Suprapubic skin (tissue), 4 donors: ENCODE data around the gene NAA80. TPM values are rescaled to one million over a fixed set of nuclear protein-coding genes. Genes with fewer than 3 reads are reported as not detected.

Experiments
- DNase-seq, 2 donors: peaks; one replicate each; pipeline ENCODE4 v3.0.0-alpha.2; 2019; ENCODE audit warnings: low spot score in 2 of 2
- H3K27ac ChIP-seq: fragments of 200-600 bp; sonication (generic); one replicate; pipeline ENCODE4 v1.5.1; 2019
- H3K27me3 ChIP-seq: fragments of 200-600 bp; sonication (generic); one replicate; pipeline ENCODE4 v1.5.1; 2019
- H3K36me3 ChIP-seq: fragments of 200-600 bp; sonication (generic); one replicate; pipeline ENCODE4 v1.5.1; 2019
- H3K4me1 ChIP-seq: fragments of 200-600 bp; sonication (generic); one replicate; pipeline ENCODE4 v1.5.1; 2019
- H3K4me3 ChIP-seq: fragments of 200-600 bp; sonication (generic); one replicate; pipeline ENCODE4 v1.5.1; 2019; ENCODE audit warnings: mild to moderate bottlenecking
- H3K9me3 ChIP-seq: fragments of 200-600 bp; sonication (generic); one replicate; pipeline ENCODE4 v1.5.1; 2019
- EP300 ChIP-seq: sonication (generic); formaldehyde crosslinking; IDR thresholded peaks from one replicate; pipeline ENCODE4 v1.6.1; 2017; ENCODE audit warnings: antibody characterized with exemption
- POLR2A ChIP-seq, 2 donors: fragments of 450-650 bp; IDR thresholded peaks; one replicate each; pipeline ENCODE4 v1.6.1; 2017; ENCODE audit warnings: antibody characterized with exemption in 2 of 2, mild to moderate bottlenecking in 2 of 2, moderate library complexity in 2 of 2
- POLR2AphosphoS5 ChIP-seq, 3 donors: sonication (generic); formaldehyde crosslinking; IDR thresholded peaks; one replicate each; pipeline ENCODE4 v1.6.1; 2017; ENCODE audit warnings: antibody characterized with exemption in 3 of 3
- WGBS: methylation state at CpG from one replicate; pipeline ENCODE4 v1.1.5; 2018; 5-methylcytosine and 5-hydroxymethylcytosine counted together
- total RNA-seq, 4 donors: library from RNA; depleted of rRNA; stranded (reverse); fragments of >200 nt; gene quantifications; one replicate each; pipeline ENCODE4 v1.1.0, GENCODE V29; 2016
- TF ChIP-seq, protein P1 (sequence below), 2 donors: fragments of 200-600 bp in 1 of 2; fragments of 450-650 bp in 1 of 2; sonication (generic) in 1 of 2; IDR thresholded peaks; one replicate each; pipeline ENCODE4 v1.5.1; 2016 to 2019; ENCODE audit warnings: antibody characterized with exemption in 2 of 2, mild to moderate bottlenecking in 1 of 2, moderate library complexity in 1 of 2

Gene NAA80
- total RNA-seq, 4 donors from 2014 or later, result 19.5 to 23.4 (median 20.3) TPM

DNA sequence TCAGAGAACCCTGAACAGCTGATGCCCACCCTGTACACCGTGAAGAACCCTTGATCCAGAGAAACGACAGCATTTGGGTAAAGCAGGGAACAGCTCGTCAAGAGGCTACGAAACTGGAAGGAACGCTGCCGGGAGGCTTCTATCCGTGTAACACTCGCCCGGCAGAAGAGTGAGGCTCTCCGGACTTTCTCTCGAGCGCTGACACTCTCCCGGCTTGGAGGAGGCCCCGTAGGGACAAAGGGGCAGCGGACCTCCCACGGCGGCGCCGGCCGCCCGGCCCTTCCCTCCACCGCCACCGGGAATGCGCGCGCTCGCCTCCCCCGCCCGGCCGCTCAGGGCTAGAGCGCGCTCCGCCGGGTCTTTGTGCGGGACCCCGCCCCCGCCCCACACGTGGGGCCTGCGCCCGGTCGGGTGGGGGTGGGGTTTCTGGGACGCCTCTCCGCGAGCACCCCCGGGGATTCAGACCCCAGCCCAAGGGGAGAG, 21.7 kb upstream of the NAA80 start:
- Histone ChIP-seq H3K36me3 (peaks cover 28% of the 10 kb centered on the region), H3K4me1 (peaks cover 85% of the 10 kb centered on the region), H3K27me3 (no peaks in the 10 kb centered on the region), H3K4me3 (peak overlapping the region; percentile 93), H3K9me3 (no peaks in the 10 kb centered on the region), H3K27ac (peak overlapping the region; percentile 96)
- DNase-seq, result no peak
- 0% methylated on average over 6 of the region's 45 CpGs for WGBS
- TF ChIP-seq, protein P1, sequence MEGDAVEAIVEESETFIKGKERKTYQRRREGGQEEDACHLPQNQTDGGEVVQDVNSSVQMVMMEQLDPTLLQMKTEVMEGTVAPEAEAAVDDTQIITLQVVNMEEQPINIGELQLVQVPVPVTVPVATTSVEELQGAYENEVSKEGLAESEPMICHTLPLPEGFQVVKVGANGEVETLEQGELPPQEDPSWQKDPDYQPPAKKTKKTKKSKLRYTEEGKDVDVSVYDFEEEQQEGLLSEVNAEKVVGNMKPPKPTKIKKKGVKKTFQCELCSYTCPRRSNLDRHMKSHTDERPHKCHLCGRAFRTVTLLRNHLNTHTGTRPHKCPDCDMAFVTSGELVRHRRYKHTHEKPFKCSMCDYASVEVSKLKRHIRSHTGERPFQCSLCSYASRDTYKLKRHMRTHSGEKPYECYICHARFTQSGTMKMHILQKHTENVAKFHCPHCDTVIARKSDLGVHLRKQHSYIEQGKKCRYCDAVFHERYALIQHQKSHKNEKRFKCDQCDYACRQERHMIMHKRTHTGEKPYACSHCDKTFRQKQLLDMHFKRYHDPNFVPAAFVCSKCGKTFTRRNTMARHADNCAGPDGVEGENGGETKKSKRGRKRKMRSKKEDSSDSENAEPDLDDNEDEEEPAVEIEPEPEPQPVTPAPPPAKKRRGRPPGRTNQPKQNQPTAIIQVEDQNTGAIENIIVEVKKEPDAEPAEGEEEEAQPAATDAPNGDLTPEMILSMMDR (IDR thresholded peaks at IDR 0.05), result no peak

DNA sequence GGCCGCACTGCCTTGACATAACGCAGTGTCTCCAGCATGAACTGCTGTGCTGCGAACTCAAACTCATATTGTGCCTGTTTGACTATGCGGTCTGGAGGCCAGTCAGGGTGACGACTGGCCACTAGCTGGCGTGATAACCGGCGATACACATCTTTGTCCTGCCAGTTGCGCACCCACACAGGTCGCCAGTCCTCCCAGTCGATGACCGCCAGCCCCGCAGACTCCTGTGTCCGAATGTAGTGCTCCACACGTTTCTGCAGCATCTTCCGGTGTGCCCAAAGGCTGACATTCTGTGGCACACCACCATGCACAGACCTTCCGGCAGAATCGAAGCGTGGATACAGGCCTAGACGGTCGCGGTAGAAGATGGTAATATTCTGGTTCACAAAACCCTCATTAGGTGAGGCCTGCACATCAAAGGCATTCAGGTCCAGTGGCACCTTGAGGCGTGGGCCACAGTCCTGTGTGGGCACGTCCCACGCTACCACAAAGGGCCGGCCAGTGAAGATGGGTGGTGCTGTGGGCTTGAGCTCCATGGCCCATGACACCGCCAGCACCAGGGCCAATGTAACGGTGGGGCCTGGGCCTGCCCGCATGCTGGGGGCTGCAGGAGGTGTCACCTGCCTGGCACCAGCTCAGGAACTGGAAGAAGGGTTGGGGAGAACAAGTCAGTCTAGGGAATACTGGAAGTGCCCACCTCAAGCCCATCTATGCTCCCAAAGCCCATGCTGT, 20.9 kb upstream of the NAA80 start:
- peaks cover 89% of the 10 kb centered on the region for H3K4me1 ChIP-seq
- 82% methylated on average over 16 of the region's 29 CpGs for WGBS
- TF ChIP-seq POLR2AphosphoS5 (IDR thresholded peaks at IDR 0.05), result no peak
- peak overlapping the region; percentile 96 for H3K27ac ChIP-seq
- DNase-seq, result no peak
- no peaks in the 10 kb centered on the region for H3K9me3 ChIP-seq
- no peaks in the 10 kb centered on the region for H3K27me3 ChIP-seq
- H3K4me3 ChIP-seq, result peak overlapping the region; percentile 93
- peaks cover 20% of the 10 kb centered on the region for H3K36me3 ChIP-seq

DNA sequence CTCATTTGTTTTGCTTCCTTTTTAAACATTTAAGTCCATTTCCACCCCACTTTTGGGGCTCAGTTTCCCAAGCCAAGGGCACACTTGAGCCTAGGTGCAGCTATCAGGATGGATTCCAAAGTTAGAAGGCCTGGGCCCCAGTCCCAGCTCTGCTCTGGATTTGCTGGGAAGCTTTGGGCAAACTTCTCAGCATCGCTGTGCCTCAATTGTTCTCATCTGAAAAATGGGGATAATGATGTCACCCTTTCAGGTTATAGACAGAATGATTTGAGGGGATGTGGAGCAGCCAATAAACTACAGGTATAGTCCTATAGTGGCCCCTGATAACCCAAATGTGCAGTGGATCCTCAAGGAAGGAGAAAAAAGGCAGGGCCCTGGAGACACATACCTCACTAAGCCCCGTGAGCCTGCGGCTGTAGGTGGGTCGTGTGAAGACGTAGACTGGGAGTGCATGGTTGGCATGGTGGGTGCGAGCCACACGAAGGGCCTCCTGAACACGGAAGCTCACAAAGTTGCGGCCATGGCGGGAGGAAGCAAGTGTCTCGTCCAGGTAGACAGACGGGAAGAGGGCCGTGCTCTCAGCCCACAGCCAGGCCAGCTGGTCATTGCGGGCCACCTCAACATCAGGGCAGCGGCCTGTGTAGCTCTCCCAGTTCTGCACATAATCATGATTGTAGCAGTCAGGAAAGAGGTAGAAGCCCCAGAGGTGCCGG, 20.1 kb upstream of the NAA80 start:
- Histone ChIP-seq H3K27me3 (no peaks in the 10 kb centered on the region), H3K36me3 (peaks cover 19% of the 10 kb centered on the region), H3K4me3 (peak overlapping the region; percentile 93), H3K27ac (no peak overlapping the region), H3K9me3 (no peaks in the 10 kb centered on the region), H3K4me1 (peaks cover 89% of the 10 kb centered on the region)
- DNase-seq, result peak in 1 of 2 donors; percentile 63
- TF ChIP-seq, protein P1 (IDR thresholded peaks at IDR 0.05), result no peak
- no peak for TF ChIP-seq POLR2A (IDR thresholded peaks at IDR 0.05)
- no peak for TF ChIP-seq POLR2AphosphoS5 (IDR thresholded peaks at IDR 0.05)
- TF ChIP-seq EP300, result no peak
- 87% methylated on average over 14 of the region's 16 CpGs for WGBS

DNA sequence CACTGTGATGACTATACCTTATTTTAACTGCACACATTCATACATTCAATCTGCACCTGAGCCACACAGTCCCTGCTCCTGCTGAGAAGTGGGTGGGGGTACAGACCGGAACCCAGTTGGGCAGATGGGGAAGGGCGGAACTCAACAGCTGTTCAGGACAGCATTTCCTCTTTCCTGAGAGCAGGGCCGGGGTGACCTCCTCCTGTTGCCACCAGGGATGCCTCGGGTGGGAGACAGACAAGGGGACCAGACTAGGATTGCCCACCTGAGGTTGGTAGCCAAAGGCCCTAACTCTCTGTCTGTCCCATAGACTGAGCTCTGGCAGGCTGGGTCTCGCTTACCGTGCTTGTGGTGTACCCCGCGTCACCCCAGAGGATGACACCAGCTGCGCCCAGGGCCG, 19.4 kb upstream of the NAA80 start:
- Histone ChIP-seq H3K9me3 (no peaks in the 10 kb centered on the region), H3K4me3 (peak overlapping the region; percentile 93), H3K27ac (peak overlapping the region; percentile 89), H3K27me3 (no peaks in the 10 kb centered on the region), H3K36me3 (peaks cover 19% of the 10 kb centered on the region), H3K4me1 (peaks cover 87% of the 10 kb centered on the region)
- WGBS, result 85% methylated on average over 10 of the region's 10 CpGs
- no peak for TF ChIP-seq POLR2A (IDR thresholded peaks at IDR 0.05)
- no peak for TF ChIP-seq POLR2AphosphoS5 (IDR thresholded peaks at IDR 0.05)
- TF ChIP-seq, protein P1 (IDR thresholded peaks at IDR 0.05), result no peak
- no peak for DNase-seq

DNA sequence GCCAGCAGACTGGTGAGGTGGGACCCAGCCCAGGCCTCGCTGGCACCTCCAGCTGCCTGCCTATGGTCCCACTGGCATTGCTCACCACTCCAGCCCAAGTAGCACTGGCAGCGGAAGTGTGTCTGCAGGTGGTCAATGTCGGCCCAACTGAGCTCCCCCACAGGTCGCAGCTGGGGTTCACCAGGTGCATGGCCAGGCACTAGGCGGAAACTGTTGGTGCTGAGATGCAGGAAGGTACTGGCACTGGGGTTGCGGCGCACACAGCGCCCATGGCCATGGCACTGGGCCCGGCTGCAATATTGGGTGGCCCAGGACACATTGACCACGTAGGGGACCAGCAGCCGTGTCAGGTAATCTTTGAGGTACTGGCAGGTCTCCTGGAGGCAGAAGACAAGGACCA, 19.0 kb upstream of the NAA80 start:
- no peak for DNase-seq
- H3K9me3 ChIP-seq, result no peaks in the 10 kb centered on the region
- no peaks in the 10 kb centered on the region for H3K27me3 ChIP-seq
- H3K4me3 ChIP-seq, result peak overlapping the region; percentile 93
- H3K27ac ChIP-seq, result peak overlapping the region; percentile 89
- WGBS, result 71% methylated on average over 8 of the region's 11 CpGs
- TF ChIP-seq POLR2AphosphoS5 (IDR thresholded peaks at IDR 0.05), result no peak
- peaks cover 19% of the 10 kb centered on the region for H3K36me3 ChIP-seq
- peaks cover 86% of the 10 kb centered on the region for H3K4me1 ChIP-seq

DNA sequence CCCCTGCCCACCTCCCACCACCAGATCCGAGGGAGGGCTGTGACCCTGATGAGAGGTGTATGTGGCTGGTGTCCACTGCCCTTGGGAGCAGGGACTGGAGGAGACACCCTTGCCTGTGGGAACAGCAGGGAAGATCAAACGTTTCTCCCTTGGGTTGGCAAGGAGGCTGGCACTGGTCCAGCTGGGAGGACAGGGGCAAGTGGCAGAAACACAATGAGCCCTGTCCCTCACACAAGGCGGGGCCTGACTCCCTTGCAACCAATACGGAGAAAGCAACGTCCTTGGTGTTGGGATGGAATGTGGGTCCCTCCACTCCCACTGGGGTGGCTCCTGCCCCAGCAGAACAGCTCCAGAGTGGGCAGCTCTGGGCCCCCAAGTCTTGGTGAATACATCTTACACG, 18.1 kb upstream of the NAA80 start:
- H3K4me1 ChIP-seq, result peaks cover 79% of the 10 kb centered on the region
- H3K27me3 ChIP-seq, result no peaks in the 10 kb centered on the region
- peak in 1 of 2 donors; percentile 78 for DNase-seq
- peak overlapping the region; percentile 89 for H3K27ac ChIP-seq
- 100% methylated on average over 1 of the region's 6 CpGs for WGBS
- TF ChIP-seq POLR2AphosphoS5 (IDR thresholded peaks at IDR 0.05) (no peak), POLR2A (IDR thresholded peaks at IDR 0.05) (no peak), EP300 (no peak)
- TF ChIP-seq, protein P1 (IDR thresholded peaks at IDR 0.05), result no peak
- no peaks in the 10 kb centered on the region for H3K9me3 ChIP-seq
- peak overlapping the region; percentile 93 for H3K4me3 ChIP-seq
- peaks cover 19% of the 10 kb centered on the region for H3K36me3 ChIP-seq
